GM21381 (cell line): ENCODE results near the gene SLC7A1.
A peak's percentile ranks its signal among the peaks of the same experiment; 100 is the strongest.

Source experiments
- ATAC-seq: cut with Tn5 transposase; IDR thresholded peaks from one replicate; pipeline ENCODE4 v1.9.1; 2021; ENCODE audit warnings: mild to moderate bottlenecking, moderate library complexity; ENCODE audit not compliant: unreplicated experiment

Gene SLC7A1

DNA sequence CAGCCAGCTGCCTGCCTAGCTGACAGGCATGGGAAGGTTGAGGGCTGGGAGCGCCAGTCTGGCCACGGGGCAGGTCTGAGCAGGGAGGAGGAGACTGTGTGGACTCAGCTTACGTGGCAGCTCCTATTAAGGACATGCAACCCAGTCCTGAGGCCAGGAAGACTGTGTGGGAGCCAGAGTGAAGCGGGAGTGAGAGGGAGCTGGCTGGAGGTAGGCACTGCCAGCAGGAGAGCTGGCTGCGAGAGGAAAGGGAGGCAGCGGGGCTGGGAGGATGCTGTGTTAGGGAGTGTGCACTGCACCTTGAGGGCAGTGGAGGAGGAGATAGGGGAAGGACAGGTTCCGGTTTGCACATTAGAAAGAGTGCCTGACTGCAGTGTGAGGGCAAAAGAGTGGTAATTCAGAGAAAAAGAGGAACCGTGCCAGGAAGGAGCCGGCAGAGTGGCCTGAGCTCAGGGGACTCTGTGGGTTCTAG lies 99.2 kb downstream of the SLC7A1 start:
- peak; percentile 62 for ATAC-seq

DNA sequence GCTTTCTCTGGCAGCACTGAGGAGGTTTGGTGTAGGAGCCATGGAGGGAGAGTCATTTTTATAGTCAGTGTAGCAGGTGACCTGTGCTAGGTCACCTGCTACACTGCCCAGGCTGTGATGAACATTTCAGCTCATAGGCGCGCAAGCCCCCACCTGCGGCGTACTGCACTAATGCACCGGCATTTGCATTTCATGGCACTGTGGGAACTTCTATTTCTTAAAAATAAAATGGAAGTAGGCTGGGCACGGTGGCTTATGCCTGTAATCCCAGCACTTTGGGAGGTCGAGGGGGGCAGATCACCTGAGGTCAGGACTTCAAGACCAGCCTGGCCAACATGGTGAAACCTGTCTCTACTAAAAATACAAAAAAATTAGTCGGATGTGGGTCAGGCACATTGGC lies 101.0 kb downstream of the SLC7A1 start:
- no peak for ATAC-seq

DNA sequence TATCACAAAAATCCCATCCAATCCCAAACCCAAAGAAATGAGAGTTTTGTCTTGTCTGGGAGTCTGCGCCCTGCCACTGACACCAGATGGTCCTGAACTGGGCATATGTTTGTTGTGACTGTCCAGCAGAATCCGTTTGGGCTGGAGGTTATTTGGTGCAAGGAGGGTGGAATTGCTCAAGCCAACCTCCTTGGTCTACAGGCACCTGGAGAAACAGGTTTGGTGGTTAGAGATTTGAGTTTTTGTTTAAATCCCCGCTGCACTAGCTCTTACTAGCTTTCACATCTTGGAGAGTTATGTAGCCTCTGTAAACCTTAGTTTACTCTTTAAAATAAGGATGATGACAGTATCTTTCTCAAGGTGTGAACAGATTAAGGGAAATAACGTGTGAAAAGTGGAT lies 101.7 kb downstream of the SLC7A1 start:
- no peak for ATAC-seq

DNA sequence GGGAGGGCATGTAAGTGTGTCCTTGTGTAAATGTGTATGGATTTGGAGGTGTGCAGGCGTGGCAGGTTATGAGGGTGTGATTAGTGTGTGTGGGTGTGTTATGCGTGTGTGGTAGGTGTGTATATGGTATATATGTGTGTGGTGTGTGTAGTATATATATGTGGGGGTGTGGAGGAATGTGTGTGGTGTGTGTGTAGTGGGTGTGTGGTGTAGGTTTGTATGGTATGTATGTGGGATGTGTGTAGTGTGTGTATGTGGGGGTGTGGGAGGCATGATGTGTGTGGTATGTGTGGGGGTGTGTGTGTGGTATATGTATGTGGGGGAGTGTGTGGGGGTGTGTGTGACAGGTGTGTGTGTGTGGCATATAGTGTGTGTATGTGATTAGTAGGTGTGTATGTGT lies 104.2 kb downstream of the SLC7A1 start:
- ATAC-seq = no peak

DNA sequence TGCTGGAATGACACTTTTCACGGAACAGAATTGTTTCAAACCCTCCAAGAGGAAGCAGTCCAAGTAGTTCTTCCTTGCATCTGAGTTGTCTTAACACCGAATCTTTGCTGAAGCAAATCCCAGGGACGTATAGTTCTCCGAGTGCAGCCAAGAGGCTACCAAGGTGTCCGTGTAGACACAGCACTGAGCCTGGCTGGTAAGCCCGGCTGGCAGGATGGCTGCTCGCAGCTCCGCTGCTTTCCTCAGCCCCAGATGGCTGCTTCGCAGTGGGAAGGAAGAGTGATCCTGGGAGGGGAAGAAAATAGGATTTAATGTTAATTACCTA lies 105.0 kb downstream of the SLC7A1 start:
- no peak for ATAC-seq

DNA sequence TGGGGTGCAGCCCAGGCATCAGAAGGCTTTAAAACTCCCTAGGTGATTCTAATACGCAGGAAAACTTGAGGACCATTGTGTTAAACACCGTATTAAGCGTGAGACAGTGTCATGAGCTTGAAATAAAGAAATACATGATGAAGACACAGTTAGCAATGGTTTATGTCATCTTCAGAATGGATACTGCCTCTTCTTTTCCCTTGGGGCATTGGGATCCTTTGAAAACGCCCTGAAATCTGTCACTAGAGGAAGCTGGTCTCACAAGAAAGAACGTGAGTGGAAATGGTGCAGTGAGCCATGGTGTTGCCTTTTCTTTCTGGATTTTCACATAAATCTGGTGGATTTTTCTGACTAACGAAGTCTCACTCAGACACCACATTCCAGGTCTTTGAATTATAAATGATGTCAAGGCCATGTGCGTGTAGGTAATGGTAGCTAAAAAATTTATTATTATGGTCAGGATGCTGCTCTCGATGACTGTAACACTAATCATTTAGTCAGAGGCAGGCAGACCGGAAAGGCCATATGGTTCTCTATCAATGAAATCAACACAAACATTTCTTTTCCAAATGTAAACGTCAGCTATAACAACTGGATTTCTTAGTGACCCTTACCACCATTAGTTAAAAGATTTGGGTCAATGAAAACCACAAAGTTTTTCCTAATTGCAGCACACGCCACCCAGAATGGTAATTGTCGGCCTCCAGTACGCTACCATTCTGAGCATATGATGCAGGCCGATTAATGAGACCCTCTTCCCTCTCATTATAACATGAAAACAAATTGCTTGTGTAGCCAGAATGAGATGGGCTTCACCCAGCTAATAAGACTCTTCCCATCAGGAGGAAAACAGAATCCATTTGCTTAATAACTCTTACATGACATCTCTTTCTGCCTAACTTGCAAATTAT lies 105.6 kb downstream of the SLC7A1 start:
- ATAC-seq = no peak

DNA sequence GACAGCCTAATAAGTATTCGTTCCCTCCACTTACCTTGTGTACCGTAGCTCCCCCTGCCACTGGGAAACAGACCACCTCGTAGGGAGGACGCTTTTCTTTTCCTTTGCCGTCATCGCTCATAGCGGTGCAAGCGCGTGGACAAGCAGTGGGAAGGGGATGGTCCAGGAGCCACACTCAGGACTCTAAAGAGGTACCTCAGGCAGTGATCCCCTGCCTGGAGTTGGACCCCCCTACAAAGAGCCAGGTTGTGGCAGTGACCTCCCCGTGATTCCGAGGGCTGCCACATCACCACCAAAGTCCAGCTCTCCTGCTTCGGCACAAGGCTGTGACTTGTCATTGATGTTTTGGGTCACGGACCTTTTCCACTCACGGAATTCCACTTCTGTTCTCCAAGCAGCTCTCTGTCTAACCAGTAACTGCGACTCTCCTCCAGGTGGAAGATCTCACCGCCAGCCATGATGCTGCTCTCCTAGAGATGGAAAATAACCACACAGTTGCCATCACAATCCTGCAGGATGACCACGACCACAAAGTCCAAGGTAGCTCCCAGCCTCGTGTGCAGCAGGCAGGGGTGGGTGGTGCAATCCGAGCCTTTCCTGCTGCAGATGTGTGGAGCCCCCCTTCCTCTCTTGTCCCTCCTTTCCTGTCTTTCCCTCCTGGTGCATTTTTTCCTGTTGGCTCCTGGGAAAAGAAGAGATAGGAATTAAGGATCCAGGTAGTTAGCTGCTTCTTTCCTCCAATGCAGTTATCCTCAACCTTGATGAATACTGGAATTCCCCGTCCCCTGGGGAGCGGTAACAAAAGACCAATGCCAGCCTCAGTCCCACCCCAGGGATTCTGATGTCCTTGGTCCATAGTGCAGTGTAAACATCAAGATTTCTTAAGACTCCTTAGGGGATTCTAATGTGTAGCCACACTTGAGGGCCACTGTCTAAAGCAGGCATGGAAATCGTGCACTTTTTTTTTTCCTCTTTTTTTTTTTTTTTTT lies 107.7 kb downstream of the SLC7A1 start:
- ATAC-seq = no peak

DNA sequence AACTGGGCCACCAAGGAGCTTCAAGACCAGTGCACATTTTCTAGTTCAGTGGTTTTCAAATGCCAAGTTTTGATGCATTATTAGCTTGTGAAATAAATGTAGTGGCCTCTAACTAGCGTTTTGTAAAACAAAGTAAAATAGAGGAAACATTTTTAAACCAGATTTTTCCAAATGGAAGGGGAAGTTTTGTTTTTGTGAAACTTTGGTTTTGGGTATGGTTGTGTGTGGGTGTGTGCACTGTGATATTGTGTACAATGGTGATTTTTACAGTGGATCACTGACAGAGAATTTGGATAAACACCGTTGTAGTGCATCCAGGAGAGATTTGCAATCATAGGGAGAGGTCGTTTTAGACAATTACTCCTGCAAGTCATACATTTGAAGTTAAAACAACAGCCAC lies 108.9 kb downstream of the SLC7A1 start:
- ATAC-seq = no peak

DNA sequence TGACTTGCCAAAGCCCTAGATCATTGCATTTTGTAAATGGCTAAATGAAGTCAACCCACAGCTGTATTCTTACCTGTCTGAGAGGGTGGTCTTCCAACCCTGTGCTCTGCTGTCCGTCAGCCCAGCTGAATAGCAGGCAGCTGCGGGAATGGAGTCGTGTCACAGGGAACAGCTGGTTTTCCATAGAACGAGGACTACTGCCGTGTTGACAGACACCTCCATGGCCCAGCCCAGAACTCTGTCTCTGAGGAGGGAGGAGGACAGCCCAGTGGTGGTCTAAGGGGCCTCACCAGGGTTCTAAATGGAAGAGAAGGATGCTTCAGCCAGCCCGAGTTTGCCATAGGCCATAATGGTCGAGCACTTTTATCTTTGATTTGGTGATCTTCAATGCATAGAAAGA lies 110.7 kb downstream of the SLC7A1 start:
- no peak for ATAC-seq

DNA sequence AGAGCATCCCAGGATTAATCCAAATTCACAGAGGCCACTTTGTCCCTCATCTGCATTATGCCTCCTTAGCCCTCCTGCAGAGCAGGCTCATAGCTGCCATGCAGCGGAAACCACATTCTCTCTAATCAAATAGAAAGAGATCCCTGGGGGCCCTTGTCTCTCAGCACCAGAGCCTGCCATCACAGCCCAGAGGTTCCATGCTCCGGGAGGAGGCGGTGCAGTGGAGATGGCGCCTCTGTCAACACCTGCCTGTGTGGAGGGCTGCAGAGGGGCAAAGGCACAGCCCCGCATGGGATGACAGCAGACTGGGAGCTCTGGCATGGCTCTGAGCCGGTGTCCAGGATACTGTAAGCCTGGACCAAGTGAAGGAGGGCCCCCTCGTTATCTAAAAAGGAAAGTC lies 111.3 kb downstream of the SLC7A1 start:
- no peak for ATAC-seq

DNA sequence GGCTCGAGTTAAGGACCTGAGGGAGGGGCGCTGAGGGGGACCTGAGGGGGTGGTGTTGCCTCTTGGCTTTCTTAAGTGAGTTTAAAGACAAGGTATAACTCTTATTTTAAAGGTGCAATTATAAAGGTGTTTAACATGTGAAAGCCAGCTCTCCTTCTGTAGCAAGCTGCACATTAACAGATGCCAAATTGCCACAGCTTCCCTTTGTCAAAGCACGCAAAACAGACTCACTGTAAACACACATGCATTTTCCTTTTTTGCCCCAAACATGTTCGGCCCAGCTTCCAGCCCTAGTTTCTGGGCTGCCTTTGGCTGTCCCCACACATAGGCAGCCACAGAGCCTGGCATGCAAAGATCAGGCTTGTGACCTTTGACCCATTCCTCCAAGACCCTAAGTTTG lies 111.9 kb downstream of the SLC7A1 start:
- ATAC-seq = no peak

DNA sequence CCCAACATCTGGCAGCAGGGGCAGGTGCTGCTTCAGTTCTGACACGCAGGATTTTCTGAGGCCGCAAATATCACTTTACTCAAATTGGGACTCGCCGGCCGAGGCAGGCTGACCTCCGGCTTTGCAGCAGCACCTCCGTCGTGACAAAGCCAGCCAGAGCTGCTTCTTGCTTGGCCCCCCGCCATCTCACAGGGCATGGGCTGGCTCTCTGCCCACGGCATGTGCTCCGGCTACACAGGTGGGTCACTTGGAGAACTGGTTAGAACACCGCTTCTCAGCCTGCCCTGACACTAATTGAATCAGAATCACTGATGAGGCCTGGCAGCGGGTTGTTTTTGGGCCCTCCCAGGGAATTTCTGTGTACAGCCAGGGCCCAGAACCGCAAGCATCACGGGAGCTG lies 112.3 kb downstream of the SLC7A1 start:
- ATAC-seq = no peak

DNA sequence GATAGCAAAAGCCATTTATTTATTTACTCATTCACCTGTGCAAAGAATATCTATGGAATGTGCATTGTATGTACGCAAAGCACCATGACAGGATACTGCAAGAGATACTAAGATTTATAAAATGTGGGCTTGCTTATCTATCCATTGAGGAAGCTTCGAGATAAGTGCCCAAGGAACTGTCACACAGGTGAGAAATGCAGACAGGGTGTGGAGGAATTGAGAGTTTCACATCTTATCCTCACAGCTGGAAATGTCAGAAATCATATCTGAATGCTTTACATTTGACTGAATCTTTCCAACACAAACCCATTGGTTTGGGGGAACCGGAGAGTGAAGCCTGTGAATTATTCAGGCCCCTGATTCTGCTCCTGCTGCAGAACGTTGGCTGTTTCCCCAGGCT lies 113.0 kb downstream of the SLC7A1 start:
- no peak for ATAC-seq

DNA sequence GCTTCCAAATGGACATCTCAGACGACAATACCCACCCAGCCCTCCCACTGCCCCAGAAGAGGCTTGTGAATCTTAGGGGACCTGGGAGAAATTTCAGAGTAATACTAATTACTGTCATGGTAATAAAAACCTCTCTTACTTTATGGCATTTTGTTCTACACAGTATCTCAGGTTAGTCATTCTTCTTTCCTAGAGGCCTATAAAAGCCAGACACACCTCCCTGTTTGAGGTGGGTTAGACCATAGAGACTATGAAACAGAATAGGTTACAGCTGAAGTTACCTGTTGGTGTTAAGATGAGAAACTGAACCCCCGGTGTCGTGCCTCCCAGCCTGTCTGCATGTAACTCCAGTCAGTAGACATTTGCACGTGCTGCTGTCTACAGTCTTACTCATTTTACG lies 113.9 kb downstream of the SLC7A1 start:
- ATAC-seq = no peak

DNA sequence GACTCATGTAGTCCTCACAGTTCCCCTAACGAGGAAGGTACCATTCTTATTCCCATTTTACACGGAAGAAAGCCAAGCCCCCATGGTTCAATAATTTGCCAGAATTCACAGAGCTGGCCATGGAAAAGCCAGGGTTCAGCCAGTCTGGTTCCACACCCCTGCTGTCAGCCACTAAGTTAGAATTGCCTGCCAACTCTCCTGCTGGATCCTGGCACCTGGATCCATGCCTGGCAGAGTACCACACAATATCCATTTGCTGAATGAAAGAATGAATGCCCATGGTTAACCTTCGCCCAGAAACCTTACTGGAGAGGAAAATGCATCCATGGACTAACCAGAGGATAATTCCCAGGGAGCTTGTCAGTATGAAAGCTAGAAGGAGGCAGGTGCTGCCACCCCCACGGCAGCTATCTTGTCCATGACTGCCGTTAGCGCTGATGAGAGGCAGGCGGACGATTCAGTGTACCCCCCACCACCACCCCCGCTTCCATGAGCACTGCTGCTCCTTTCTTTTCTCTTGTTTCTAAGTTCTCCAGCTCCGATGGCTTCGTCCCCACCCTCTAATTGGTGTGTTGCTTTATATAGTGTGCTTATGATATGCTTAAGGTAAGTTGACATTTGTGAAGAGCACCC lies 114.5 kb downstream of the SLC7A1 start:
- ATAC-seq = no peak

DNA sequence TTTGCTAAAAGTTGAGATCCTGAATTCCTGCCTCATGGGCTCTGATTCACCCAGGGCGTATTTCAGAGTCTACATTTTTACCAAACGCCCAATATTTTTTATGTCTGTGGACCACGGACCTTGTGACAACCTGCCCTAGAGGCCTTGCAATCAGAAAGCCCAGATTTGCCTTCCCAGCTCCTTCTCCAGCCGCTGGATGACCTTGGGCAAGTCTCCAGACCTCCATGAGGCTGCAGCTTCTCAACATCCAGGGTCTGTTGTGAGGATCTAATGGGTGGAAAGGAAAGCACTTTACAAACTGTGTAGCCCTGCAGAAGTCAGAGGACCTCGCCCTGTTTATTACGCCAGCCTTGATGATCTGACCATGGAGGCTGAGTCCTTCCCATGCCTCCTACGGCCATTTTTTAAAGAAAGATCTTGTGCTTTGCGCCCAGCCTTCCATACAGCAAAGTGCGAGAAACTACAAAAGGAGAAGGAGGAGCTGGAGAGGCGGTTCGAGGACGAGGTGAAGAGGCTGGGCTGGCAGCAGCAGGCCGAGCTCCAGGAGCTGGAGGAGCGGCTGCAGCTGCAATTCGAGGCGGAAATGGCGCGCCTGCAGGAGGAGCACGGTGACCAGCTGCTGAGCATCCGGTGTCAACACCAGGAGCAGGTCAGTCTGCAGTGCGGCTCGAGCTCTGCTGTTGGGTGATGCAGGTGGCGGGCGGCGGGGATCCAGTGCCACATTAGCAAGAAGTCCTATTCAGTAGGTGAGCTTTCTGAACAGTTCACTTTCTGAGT lies 115.6 kb downstream of the SLC7A1 start:
- ATAC-seq = no peak

DNA sequence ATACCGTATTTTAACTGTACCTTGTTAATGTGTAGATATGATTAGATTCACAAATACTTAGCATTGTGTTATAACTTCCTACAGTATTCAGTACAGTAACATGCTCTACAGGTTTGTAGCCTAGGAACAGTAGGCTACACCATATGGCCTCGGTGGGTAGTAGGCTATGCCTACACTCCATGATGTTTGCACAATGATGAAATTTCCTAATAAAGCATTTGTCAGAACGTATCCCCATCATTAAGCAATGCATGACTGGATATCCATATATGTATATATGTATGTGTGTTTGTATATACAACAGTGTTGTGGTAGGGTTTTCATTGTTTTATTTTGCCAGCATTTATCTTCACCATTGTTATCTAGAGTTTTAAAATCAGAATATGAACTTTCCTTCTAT lies 119.4 kb downstream of the SLC7A1 start:
- no peak for ATAC-seq

DNA sequence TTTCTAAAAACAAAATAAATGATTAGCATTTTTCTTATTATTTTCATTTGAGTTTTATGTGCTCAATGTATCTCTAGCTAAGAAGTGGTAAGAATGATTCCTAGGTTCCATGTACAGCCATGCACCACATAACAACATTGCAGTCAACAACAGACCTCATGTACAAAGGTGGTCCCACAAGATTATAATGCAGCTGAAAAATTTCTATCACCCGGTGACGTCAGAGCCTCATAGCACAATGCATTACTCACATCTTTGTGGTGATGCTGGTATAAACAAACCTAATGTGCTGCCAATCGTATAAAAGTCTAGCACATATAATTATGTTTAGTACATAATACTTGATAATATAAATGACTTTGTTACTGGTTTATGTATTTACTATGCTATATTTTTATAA lies 120.5 kb downstream of the SLC7A1 start:
- ATAC-seq = no peak

DNA sequence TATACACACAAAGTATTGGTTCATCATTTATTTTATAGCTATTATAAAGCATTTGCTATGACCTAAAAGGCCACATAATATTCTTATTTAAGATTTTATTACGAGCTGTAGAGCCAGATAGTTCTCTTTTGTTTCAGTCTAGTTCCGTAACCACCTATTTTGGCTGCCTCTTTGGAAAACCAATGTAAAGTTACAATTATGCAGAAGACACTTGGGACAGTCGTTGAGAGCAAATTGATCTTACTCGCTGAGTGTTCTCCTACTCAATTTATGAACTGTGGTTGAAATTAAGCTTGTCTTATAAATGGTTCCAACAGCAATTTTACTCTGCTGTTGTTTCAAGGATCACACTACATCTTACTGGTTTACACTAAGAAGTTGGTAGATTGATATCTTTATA lies 122.3 kb downstream of the SLC7A1 start:
- no peak for ATAC-seq

DNA sequence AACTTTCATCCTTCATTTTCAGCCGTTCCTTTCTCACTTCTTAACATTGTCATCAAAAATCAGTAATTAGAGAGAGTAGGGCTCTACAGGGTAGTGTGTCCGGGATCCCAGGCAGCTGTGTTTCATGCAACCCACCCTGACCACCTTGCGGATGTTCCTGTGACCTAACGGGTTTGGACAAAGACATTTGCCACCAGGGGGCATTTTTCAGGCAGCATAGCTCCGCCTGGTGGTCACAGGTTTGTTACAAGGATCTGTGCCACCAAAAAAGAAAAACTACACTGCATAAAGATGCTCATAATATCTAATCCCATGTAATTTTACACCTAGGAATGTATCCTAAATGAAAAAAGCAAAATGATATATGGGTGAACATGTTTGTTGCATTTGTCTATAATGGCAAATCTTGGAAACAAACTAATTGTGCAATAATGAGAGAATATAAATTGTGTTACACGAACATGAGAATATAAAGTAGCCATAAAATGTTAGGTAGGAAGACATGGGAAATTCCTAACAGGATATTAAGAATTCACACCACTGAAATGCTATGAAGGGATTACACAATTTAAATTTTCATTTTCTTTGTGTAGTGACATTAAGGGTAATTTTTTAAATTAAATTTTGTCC lies 123.0 kb downstream of the SLC7A1 start:
- ATAC-seq = no peak
